Measurements from ENCODE around the gene TMEM18.

DNA sequence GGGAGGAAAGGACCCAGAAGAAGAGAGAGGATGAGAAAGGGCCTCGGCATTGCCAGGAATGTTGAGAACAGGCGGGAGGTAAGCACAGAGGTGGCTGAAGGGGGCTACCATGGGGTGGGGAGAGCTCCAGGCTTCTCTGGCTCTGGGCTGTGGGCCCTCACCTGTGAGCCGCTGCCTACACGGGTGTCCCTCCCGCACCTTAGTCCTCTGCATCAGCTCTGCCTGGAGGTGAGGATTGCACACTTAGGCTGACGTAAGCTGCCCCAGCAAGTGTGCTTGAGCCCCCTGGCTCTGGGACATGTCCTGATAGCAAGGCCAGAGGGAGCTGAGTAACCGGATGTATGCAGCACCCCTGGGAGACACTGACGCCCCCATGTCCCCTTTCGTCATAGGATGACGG is 33.9 kb downstream of the TMEM18 start:
- TF ChIP-seq, protein P1, sequence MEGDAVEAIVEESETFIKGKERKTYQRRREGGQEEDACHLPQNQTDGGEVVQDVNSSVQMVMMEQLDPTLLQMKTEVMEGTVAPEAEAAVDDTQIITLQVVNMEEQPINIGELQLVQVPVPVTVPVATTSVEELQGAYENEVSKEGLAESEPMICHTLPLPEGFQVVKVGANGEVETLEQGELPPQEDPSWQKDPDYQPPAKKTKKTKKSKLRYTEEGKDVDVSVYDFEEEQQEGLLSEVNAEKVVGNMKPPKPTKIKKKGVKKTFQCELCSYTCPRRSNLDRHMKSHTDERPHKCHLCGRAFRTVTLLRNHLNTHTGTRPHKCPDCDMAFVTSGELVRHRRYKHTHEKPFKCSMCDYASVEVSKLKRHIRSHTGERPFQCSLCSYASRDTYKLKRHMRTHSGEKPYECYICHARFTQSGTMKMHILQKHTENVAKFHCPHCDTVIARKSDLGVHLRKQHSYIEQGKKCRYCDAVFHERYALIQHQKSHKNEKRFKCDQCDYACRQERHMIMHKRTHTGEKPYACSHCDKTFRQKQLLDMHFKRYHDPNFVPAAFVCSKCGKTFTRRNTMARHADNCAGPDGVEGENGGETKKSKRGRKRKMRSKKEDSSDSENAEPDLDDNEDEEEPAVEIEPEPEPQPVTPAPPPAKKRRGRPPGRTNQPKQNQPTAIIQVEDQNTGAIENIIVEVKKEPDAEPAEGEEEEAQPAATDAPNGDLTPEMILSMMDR (IDR thresholded peaks at IDR 0.05), result no peak
- no peak for TF ChIP-seq POLR2A (IDR thresholded peaks at IDR 0.05)
